HCEC 1CT (cell line): Measurements from ENCODE around the gene RAET1L.
"Not testable (repeated sequence)": the region's sequence is repeated elsewhere in the genome, so short reads cannot be mapped to it uniquely, and the experiment has no call there.

Experiments
- DNase-seq: peaks from one replicate; pipeline ENCODE4 v3.0.0-alpha.2; 2017

The RAET1L gene

GRCh38 chr6:150015281-150016001 lies 9.9 kb downstream of the RAET1L start:
- DNase-seq, result not testable (repeated sequence)

GRCh38 chr6:150014623-150015280 lies 10.6 kb downstream of the RAET1L start:
- not testable (repeated sequence) for DNase-seq

GRCh38 chr6:150013785-150014622 lies 11.3 kb downstream of the RAET1L start:
- not testable (repeated sequence) for DNase-seq

GRCh38 chr6:150012846-150013784 lies 12.2 kb downstream of the RAET1L start:
- DNase-seq, result not testable (repeated sequence)

- no peak for DNase-seq
These were observed 16.7 kb downstream of the RAET1L start for GRCh38 chr6:150008588-150008987.

- peak; percentile 10 for DNase-seq
These were observed 18.3 kb downstream of the RAET1L start for GRCh38 chr6:150006961-150007464.

- DNase-seq, result no peak
These were observed 19.3 kb downstream of the RAET1L start for GRCh38 chr6:150005761-150006651.

- DNase-seq, result peak; percentile 78
These were observed 20.3 kb downstream of the RAET1L start for GRCh38 chr6:150004783-150005717.

- DNase-seq, result no peak
These were observed 21.1 kb downstream of the RAET1L start for GRCh38 chr6:150004101-150004782.

GRCh38 chr6:150003599-150003998 lies 21.7 kb downstream of the RAET1L start:
- not testable (repeated sequence) for DNase-seq

- no peak for DNase-seq
These were observed 22.6 kb downstream of the RAET1L start for GRCh38 chr6:150002710-150003109.

- DNase-seq, result no peak
These were observed 23.9 kb downstream of the RAET1L start for GRCh38 chr6:150001295-150002008.

- DNase-seq, result no peak
These were observed 25.7 kb downstream of the RAET1L start for GRCh38 chr6:149999636-150000035.

GRCh38 chr6:149995971-149996370 lies 29.4 kb downstream of the RAET1L start:
- no peak for DNase-seq

GRCh38 chr6:149995235-149995750 lies 30.0 kb downstream of the RAET1L start:
- DNase-seq, result no peak

GRCh38 chr6:149991838-149992237 lies 33.5 kb downstream of the RAET1L start:
- no peak for DNase-seq

GRCh38 chr6:149991472-149991795 lies 33.9 kb downstream of the RAET1L start:
- not testable (repeated sequence) for DNase-seq
